Lower leg skin (tissue), 3 donors: ENCODE measurements around the gene PPP1R15A.
"Not testable (repeated sequence)": the region's sequence is repeated elsewhere in the genome, so short reads cannot be mapped to it uniquely, and the experiment has no call there.

Experiments
- POLR2A ChIP-seq, 2 donors: fragments of 450-650 bp; IDR thresholded peaks; one replicate each; pipeline ENCODE4 v1.6.1; 2016 to 2017; ENCODE audit warnings: antibody characterized with exemption in 2 of 2, mild to moderate bottlenecking in 1 of 2, moderate library complexity in 1 of 2
- TF ChIP-seq, protein P1 (sequence below), 3 donors: fragments of 450-650 bp; IDR thresholded peaks; one replicate each; pipeline ENCODE4 v1.5.1; 2016; ENCODE audit warnings: antibody characterized with exemption in 3 of 3, mild to moderate bottlenecking in 3 of 3, moderate library complexity in 2 of 3

DNA sequence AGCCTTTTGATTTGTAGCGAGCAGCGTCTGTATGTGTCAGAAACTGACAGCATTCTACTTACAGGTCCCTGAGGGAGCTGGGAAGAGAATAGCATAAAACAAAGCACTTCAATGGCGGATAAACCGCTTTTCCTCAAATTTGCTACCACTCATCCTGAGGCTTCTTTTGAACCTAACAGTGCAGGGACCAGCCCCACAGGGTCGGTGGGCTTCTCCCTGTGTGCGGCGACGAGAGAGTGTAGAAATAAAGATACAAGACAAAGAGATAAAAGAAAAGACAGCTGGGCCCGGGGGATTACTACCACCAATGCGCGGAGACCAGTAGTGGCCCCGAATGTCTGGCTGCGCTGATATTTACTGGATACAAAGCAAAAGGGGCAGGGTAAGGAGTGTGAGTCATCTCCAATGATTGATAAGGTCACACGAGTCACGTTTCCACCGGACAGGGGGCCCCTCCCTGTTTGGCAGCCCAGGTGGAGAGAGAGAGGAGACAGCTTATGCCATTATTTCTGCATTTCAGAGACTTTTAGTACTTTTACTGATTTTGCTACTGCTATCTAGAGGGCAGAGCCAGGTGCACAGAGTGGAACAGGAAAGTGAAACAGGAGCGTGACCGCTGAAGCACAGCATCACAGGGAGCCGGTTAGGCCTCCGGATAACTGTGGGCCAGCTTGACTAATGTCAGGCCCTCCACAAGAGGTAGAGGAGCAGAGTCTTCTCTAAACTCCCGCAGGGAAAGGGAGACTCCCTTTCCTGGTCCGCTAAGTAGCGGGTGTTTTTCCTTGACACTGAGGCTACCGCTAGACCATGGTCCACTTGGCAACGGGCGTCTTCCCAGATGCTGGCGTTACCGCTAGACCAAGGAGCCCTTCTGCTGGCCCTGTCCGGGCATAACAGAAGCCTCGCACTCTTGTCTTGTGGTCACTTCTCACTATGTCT lies 4.1 kb downstream of the PPP1R15A start:
- TF ChIP-seq, protein P1, sequence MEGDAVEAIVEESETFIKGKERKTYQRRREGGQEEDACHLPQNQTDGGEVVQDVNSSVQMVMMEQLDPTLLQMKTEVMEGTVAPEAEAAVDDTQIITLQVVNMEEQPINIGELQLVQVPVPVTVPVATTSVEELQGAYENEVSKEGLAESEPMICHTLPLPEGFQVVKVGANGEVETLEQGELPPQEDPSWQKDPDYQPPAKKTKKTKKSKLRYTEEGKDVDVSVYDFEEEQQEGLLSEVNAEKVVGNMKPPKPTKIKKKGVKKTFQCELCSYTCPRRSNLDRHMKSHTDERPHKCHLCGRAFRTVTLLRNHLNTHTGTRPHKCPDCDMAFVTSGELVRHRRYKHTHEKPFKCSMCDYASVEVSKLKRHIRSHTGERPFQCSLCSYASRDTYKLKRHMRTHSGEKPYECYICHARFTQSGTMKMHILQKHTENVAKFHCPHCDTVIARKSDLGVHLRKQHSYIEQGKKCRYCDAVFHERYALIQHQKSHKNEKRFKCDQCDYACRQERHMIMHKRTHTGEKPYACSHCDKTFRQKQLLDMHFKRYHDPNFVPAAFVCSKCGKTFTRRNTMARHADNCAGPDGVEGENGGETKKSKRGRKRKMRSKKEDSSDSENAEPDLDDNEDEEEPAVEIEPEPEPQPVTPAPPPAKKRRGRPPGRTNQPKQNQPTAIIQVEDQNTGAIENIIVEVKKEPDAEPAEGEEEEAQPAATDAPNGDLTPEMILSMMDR (IDR thresholded peaks at IDR 0.05) = not testable (repeated sequence)
- not testable (repeated sequence) for TF ChIP-seq POLR2A (IDR thresholded peaks at IDR 0.05)
